Thyroid gland (tissue), 4 donors: ENCODE measurements around the gene STIL. TPM values are rescaled to one million over a fixed set of nuclear protein-coding genes. Genes with fewer than 3 reads are reported as not detected.
"Not testable (repeated sequence)": the region's sequence is repeated elsewhere in the genome, so short reads cannot be mapped to it uniquely, and the experiment has no call there.

ENCODE experiments used
- DNase-seq, 2 donors: peaks; one replicate each; pipeline ENCODE4 v3.0.0-alpha.2; 2019
- H3K27ac ChIP-seq, 3 donors: fragments of 200-600 bp; sonication (generic); 1 replicate in 2 of 3; 2 replicates in 1 of 3; pipeline ENCODE4 v1.5.1; 2016 to 2019; ENCODE audit warnings: mild to moderate bottlenecking in 1 of 3, moderate library complexity in 1 of 3
- H3K27me3 ChIP-seq: fragments of 200-600 bp; sonication (generic); one replicate; pipeline ENCODE4 v1.5.1; 2019
- H3K36me3 ChIP-seq, 2 donors: fragments of 200-600 bp; sonication (generic); one replicate each; pipeline ENCODE4 v1.5.1; 2016 to 2019
- H3K4me1 ChIP-seq, 2 donors: fragments of 200-600 bp; sonication (generic); one replicate each; pipeline ENCODE4 v1.5.1; 2017 to 2019
- H3K4me3 ChIP-seq, 3 donors: fragments of 200-600 bp; sonication (generic); replicated peaks in 1 of 3; 1 replicate in 2 of 3; 2 replicates in 1 of 3; pipeline ENCODE4 v1.5.1; 2016; ENCODE audit warnings: mild to moderate bottlenecking in 1 of 3
- H3K9me3 ChIP-seq: fragments of 200-600 bp; sonication (generic); one replicate; pipeline ENCODE4 v1.5.1; 2017
- CTCF ChIP-seq, 6 experiments: fragments of 200-600 bp in 3 of 6; fragments of 450-650 bp in 3 of 6; sonication (generic) in 3 of 6; IDR thresholded peaks; one replicate each; pipeline ENCODE4 v1.5.1; 2016 to 2019; ENCODE audit warnings: antibody characterized with exemption in 6 of 6, mild to moderate bottlenecking in 2 of 6, inconsistent platforms in 1 of 6, moderate library complexity in 1 of 6
- POLR2A ChIP-seq, 2 donors: fragments of 450-650 bp; IDR thresholded peaks; one replicate each; pipeline ENCODE4 v1.6.1; 2017; ENCODE audit warnings: antibody characterized with exemption in 2 of 2, mild to moderate bottlenecking in 2 of 2, moderate library complexity in 1 of 2
- WGBS, 2 donors: methylation state at CpG; one replicate each; pipeline ENCODE4 v1.1.5; 2017; 5-methylcytosine and 5-hydroxymethylcytosine counted together
- intact Hi-C: fragments of 100-400 bp; cut with DNase I; formaldehyde crosslinking; loops from one replicate; pipeline ENCODE4 v1.15.1; 2023
- total RNA-seq, 4 donors: library from RNA; depleted of rRNA; stranded (reverse); fragments of >200 nt; gene quantifications; one replicate each; pipeline ENCODE4 v1.2.3, GENCODE V29; 2016

STIL gene
- total RNA-seq, 4 donors from 2014 or later, result 0.93 to 2.5 (median 1.6) TPM

GRCh38 chr1:47209725-47210325 lies 104.1 kb downstream of the STIL start:
- peaks cover 0 to 4% of the 10 kb centered on the region in 2 donors for H3K4me1 ChIP-seq
- H3K4me3 ChIP-seq, result no peak overlapping the region
- intact Hi-C loops, result no loop called here
- H3K27me3 ChIP-seq, result no peaks in the 10 kb centered on the region
- no peaks in the 10 kb centered on the region for H3K36me3 ChIP-seq
- TF ChIP-seq CTCF (IDR thresholded peaks at IDR 0.05), result no peak
- TF ChIP-seq POLR2A (IDR thresholded peaks at IDR 0.05), result no peak
- H3K27ac ChIP-seq, result no peak overlapping the region
- no peak for DNase-seq
- WGBS, 2 donors, result 72 to 76% methylated on average over 2 to 3 of the region's 3 CpGs
- no peaks in the 10 kb centered on the region for H3K9me3 ChIP-seq

- WGBS, 2 donors, result 34 to 59% methylated on average over 5 to 7 of the region's 8 CpGs
- no peak for DNase-seq
- H3K4me3 ChIP-seq, result no peak overlapping the region
- H3K27ac ChIP-seq, result no peak overlapping the region
- TF ChIP-seq POLR2A (IDR thresholded peaks at IDR 0.05) (no peak), CTCF (IDR thresholded peaks at IDR 0.05) (no peak)
- H3K36me3 ChIP-seq, result no peaks in the 10 kb centered on the region
- no peaks in the 10 kb centered on the region for H3K9me3 ChIP-seq
- H3K27me3 ChIP-seq, result no peaks in the 10 kb centered on the region
- H3K4me1 ChIP-seq, result peaks cover 0 to 4% of the 10 kb centered on the region in 2 donors
- intact Hi-C loops, result no loop called here
Measured at GRCh38 chr1:47209091-47209490, 104.9 kb downstream of the STIL start.

DNA sequence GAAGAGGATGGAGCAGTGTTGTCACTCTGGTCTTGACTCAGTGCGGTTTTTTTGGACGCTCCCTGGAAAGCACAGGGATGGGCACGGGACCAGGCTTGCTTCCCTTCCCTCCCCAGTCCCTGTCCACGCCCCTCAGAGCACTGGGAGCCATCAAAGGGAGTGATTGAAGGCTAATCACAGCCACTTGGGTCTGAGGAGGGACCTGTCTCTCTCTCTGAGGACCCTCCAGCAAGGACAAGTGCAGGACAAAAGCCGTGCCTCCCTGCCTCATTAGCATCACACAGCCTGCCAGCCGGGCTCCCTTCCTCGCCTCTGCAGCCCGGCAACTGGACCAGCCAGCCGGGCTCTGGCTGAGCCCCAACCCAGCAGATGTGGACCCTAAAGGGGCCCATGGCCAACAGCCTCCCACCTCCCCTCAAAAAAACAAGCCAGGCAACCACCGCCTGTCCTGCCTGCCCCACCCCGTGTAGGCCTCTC lies 105.5 kb downstream of the STIL start:
- TF ChIP-seq CTCF (IDR thresholded peaks at IDR 0.05), result no peak
- TF ChIP-seq POLR2A (IDR thresholded peaks at IDR 0.05), result no peak
- H3K27me3 ChIP-seq, result no peaks in the 10 kb centered on the region

DNA sequence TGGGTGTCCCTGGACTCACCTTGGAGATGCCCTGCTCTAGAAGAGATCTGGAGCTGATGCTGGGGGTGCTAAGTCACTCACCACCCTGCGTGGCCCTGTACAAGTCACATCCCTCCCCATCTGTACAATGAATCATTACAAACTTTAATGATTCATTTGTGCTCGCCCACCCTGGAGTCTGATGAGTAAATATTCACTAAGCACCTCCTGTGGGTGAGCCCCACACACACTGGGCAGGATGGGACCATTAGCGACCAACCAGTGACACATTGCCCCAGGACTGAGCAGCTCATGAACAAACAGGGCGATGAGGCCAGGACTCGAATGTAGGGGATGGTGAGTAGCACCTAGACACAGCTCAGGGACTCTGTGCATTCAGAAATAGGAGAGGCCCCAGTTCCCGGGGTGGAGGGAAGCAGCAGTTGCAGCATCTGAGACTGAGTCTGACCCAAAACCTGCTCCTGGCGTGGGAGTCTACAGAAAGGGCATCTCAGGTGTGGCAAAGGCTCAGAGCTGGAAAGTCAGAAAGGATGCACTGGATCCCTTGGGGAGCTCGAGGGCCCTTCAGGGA lies 106.1 kb downstream of the STIL start:
- DNase-seq, result no peak
- Histone ChIP-seq H3K27ac (no peak overlapping the region), H3K9me3 (no peaks in the 10 kb centered on the region), H3K36me3 (no peaks in the 10 kb centered on the region), H3K4me3 (no peak overlapping the region), H3K27me3 (no peaks in the 10 kb centered on the region), H3K4me1 (peaks cover 0 to 4% of the 10 kb centered on the region in 2 donors)
- intact Hi-C loops, result no loop called here
- TF ChIP-seq POLR2A (IDR thresholded peaks at IDR 0.05) (no peak), CTCF (IDR thresholded peaks at IDR 0.05) (no peak)
- 65 to 72% methylated on average over 6 to 8 of the region's 8 CpGs for WGBS, 2 donors

More for the DNA sequence above, 105.5 kb downstream of the STIL start:
- no peak overlapping the region for H3K27ac ChIP-seq
- DNase-seq, result no peak
- H3K9me3 ChIP-seq, result no peaks in the 10 kb centered on the region
- no peaks in the 10 kb centered on the region for H3K36me3 ChIP-seq
- H3K4me3 ChIP-seq, result no peak overlapping the region
- H3K4me1 ChIP-seq, result peaks cover 0 to 4% of the 10 kb centered on the region in 2 donors
- intact Hi-C loops, result no loop called here
- WGBS, 2 donors, result 28 to 35% methylated on average over 5 to 6 of the region's 11 CpGs

GRCh38 chr1:47205918-47206317 lies 108.0 kb downstream of the STIL start:
- intact Hi-C loops, result no loop called here
- no peak overlapping the region for H3K27ac ChIP-seq
- H3K4me1 ChIP-seq, result no peaks in the 10 kb centered on the region
- WGBS, 2 donors, result 95 to 98% methylated on average over 5 of the region's 5 CpGs
- H3K27me3 ChIP-seq, result no peaks in the 10 kb centered on the region
- no peak for DNase-seq
- H3K36me3 ChIP-seq, result no peaks in the 10 kb centered on the region
- H3K9me3 ChIP-seq, result no peaks in the 10 kb centered on the region
- no peak for TF ChIP-seq POLR2A (IDR thresholded peaks at IDR 0.05)
- H3K4me3 ChIP-seq, result no peak overlapping the region

GRCh38 chr1:47203504-47203903 lies 110.4 kb downstream of the STIL start:
- H3K27ac ChIP-seq, H3K36me3 ChIP-seq, H3K4me3 ChIP-seq, H3K4me1 ChIP-seq, intact Hi-C loops, H3K27me3 ChIP-seq, H3K9me3 ChIP-seq, DNase-seq: not testable (repeated sequence)
- WGBS, 2 donors, result 57 to 66% methylated on average over 2 of the region's 2 CpGs
